Heart right ventricle (tissue), 16 donors: ENCODE measurements around the gene KIAA0825. TPM values are rescaled to one million over a fixed set of nuclear protein-coding genes. Genes with fewer than 3 reads are reported as not detected.

ENCODE experiments used
- ATAC-seq, 8 donors: fragments of 200-7000 bp; cut with Tn5 transposase; one replicate each; pipeline ENCODE4 v1.9.1; 2020; ENCODE audit warnings: mild to moderate bottlenecking in 8 of 8, moderate library complexity in 8 of 8, moderate number of reproducible peaks in 1 of 8
- DNase-seq, 2 donors: peaks; one replicate each; pipeline ENCODE4 v3.0.0-alpha.2; 2020
- H3K27ac ChIP-seq, 10 donors: fragments of 200-600 bp; sonication (generic) in 2 of 10; one replicate each; pipeline versions ENCODE4 v1.5.0 to v1.8.0; 2020 to 2022; ENCODE audit warnings: mild to moderate bottlenecking in 3 of 10
- H3K27me3 ChIP-seq, 7 donors: fragments of 200-600 bp; one replicate each; pipeline ENCODE4 v1.8.0; 2021 to 2022; ENCODE audit warnings: mild to moderate bottlenecking in 2 of 7
- H3K36me3 ChIP-seq, 9 donors: fragments of 200-600 bp; sonication (generic) in 1 of 9; one replicate each; pipeline versions ENCODE4 v1.5.0 to v1.8.0; 2020 to 2022; ENCODE audit warnings: mild to moderate bottlenecking in 2 of 9
- H3K4me1 ChIP-seq, 9 donors: fragments of 200-600 bp; sonication (generic) in 1 of 9; one replicate each; pipeline versions ENCODE4 v1.5.0 to v1.8.0; 2020 to 2022; ENCODE audit warnings: mild to moderate bottlenecking in 4 of 9
- H3K4me3 ChIP-seq, 10 donors: fragments of 200-600 bp; sonication (generic) in 2 of 10; one replicate each; pipeline versions ENCODE4 v1.5.0 to v1.8.0; 2020 to 2022; ENCODE audit warnings: mild to moderate bottlenecking in 7 of 10, moderate library complexity in 2 of 10
- H3K9me3 ChIP-seq, 11 donors: fragments of 200-600 bp in 10 of 11; sonication (generic) in 2 of 11; one replicate each; pipeline versions ENCODE4 v1.5.0 to v1.8.0; 2013 to 2022; ENCODE audit warnings: mild to moderate bottlenecking in 2 of 11, control low read depth in 1 of 11, moderate library complexity in 1 of 11
- CTCF ChIP-seq, 9 donors: fragments of 200-600 bp; sonication (generic) in 2 of 9; IDR thresholded peaks; one replicate each; pipeline versions ENCODE4 v1.5.0 to v1.8.0; 2021 to 2022; ENCODE audit warnings: antibody characterized with exemption in 9 of 9, mild to moderate bottlenecking in 5 of 9, moderate library complexity in 1 of 9
- WGBS, 2 donors: extraction: QIAGEN DNeasy Blood & Tissue Kit; methylation state at CpG; one replicate each; pipeline ENCODE4 v1.1.7; 2013; ENCODE audit warnings: inconsistent platforms in 1 of 2; 5-methylcytosine and 5-hydroxymethylcytosine counted together
- intact Hi-C, 10 donors: fragments of 100-400 bp; cut with DNase I; formaldehyde crosslinking; loops; one replicate each; pipeline versions ENCODE4 v1.11.1 to v1.14.2; 2022
- polyA plus RNA-seq, 2 donors: library from polyadenylated mRNA; stranded (reverse); fragments of 200-250 nt; gene quantifications; one replicate each; pipeline ENCODE4 v1.2.3, GENCODE V29; 2013
- total RNA-seq, 10 donors: library from RNA; stranded (reverse); fragmentation: NEBNext Ultra II Directional in 3 of 10; extraction: Animal tissue kit (Norgen Biotek cat#: 25700) in 3 of 10; gene quantifications; one replicate each; pipeline versions ENCODE4 v1.2.1 to v1.2.4, GENCODE V29; 2021 to 2023
- donor health status: Arrhythmogenic right ventricular cardiomyopathy.
- donor health status: ischemic (EF 13 %, LVEDD 7.1; RV severe dilation, severe dysfunction).
- donor health status: healthy with polysubstance abuse.
- donor health status: DM: no; HTN: yes; CAD: no.
- donor health status: DM: no; HTN: no; CAD: no.
- donor health status: ischemic (EF 25% LVEDD 6.9; RV normal size, moderate dysfunction).
- donor health status: ischemic (EF 25% LVEDD 5.7; RV mildly dilated, moderate dysfunction).
- donor health status: healthy.
- donor health status: DM: yes; HTN: yes; CAD: no.
- donor health status: Ischemic cardiomyopathy.
- donor health status: ischemic (EF 35%, LVEDD 5.7; RV mildly dilated, moderate dysfunction).
- donor health status: nonischemic (EF 11% LVEDD 7.7; RV severe dilation, severe dysfunction).
- donor health status: DM: yes; HTN: yes; CAD: no.
- donor health status: PGD.
- donor health status: ischemic (EF 29% LVEDD 5.4; RV normal size, mild dysfunction).
- donor health status: nonischemic (EF 23%, LVEDD 6.1; RV moderate dilation, normal function).

KIAA0825 gene
- total and polyA plus RNA-seq, 12 donors = 0.36 to 3.5 (median 2.4) TPM

- TF ChIP-seq CTCF (IDR thresholded peaks at IDR 0.05) = no peak
- Histone ChIP-seq H3K4me3 (no peak overlapping the region), H3K27ac (peak overlapping the region in 1 of 10 donors; percentile 43), H3K36me3 (no peaks in the 10 kb centered on the region), H3K4me1 (no peaks in the 10 kb centered on the region), H3K9me3 (peaks cover 0 to 4% (median 0%) of the 10 kb centered on the region in 11 donors), H3K27me3 (no peaks in the 10 kb centered on the region)
- no peak for DNase-seq
- intact Hi-C loops = no loop called here
- peak in 2 of 8 donors; percentile 21 to 69 for ATAC-seq
Measured at GRCh38 chr5:94228791-94229190, 389.6 kb downstream of the KIAA0825 start.

GRCh38 chr5:94223235-94223634 lies 395.2 kb downstream of the KIAA0825 start:
- Histone ChIP-seq H3K27me3 (no peaks in the 10 kb centered on the region), H3K4me3 (no peak overlapping the region), H3K27ac (no peak overlapping the region), H3K36me3 (no peaks in the 10 kb centered on the region), H3K4me1 (no peaks in the 10 kb centered on the region), H3K9me3 (peaks cover 0 to 4% (median 0%) of the 10 kb centered on the region in 11 donors)
- ATAC-seq (no peak), DNase-seq (no peak)
- WGBS, 2 donors = 43 to 50% methylated on average over 2 of the region's 2 CpGs
- TF ChIP-seq CTCF (IDR thresholded peaks at IDR 0.05) = no peak
- intact Hi-C loops = no loop called here

- Histone ChIP-seq H3K4me1 (no peaks in the 10 kb centered on the region), H3K4me3 (no peak overlapping the region), H3K27me3 (no peaks in the 10 kb centered on the region), H3K36me3 (no peaks in the 10 kb centered on the region), H3K27ac (no peak overlapping the region), H3K9me3 (no peaks in the 10 kb centered on the region)
- intact Hi-C loops = no loop called here
- no peak for ATAC-seq
- TF ChIP-seq CTCF (IDR thresholded peaks at IDR 0.05) = no peak
- no peak for DNase-seq
Measured at GRCh38 chr5:94218374-94218773, 400.0 kb downstream of the KIAA0825 start.

GRCh38 chr5:94217745-94218144 lies 400.7 kb downstream of the KIAA0825 start:
- DNase-seq = no peak
- Histone ChIP-seq H3K4me1 (no peaks in the 10 kb centered on the region), H3K27ac (no peak overlapping the region), H3K4me3 (no peak overlapping the region), H3K27me3 (no peaks in the 10 kb centered on the region), H3K9me3 (no peaks in the 10 kb centered on the region), H3K36me3 (no peaks in the 10 kb centered on the region)
- TF ChIP-seq CTCF (IDR thresholded peaks at IDR 0.05) = no peak
- 77 to 85% methylated on average over 3 of the region's 3 CpGs for WGBS, 2 donors
- ATAC-seq = no peak
- intact Hi-C loops = no loop called here

GRCh38 chr5:94217216-94217615 lies 401.2 kb downstream of the KIAA0825 start:
- Histone ChIP-seq H3K4me3 (no peak overlapping the region), H3K27me3 (no peaks in the 10 kb centered on the region), H3K4me1 (no peaks in the 10 kb centered on the region), H3K36me3 (no peaks in the 10 kb centered on the region), H3K9me3 (no peaks in the 10 kb centered on the region), H3K27ac (no peak overlapping the region)
- TF ChIP-seq CTCF (IDR thresholded peaks at IDR 0.05) = no peak
- intact Hi-C loops = no loop called here
- DNase-seq (no peak), ATAC-seq (no peak)
- 82 to 87% methylated on average over 2 of the region's 2 CpGs for WGBS, 2 donors
